HEK293 (cell line): ENCODE measurements around the gene WNT5B.

Experiments
- GLI4 ChIP-seq: fragments of 450-650 bp; formaldehyde crosslinking; IDR thresholded peaks from 2 replicates; pipeline ENCODE4 v1.5.1; 2016; ENCODE audit warnings: missing biosample characterization, missing genetic modification characterization
- HOXD13 ChIP-seq: sonication (generic); formaldehyde crosslinking; IDR thresholded peaks from 2 replicates; pipeline ENCODE4 v1.8.0; 2022; ENCODE audit warnings: missing genetic modification reagents, borderline replicate concordance
- KLF17 ChIP-seq: fragments of 450-650 bp; formaldehyde crosslinking; IDR thresholded peaks from 2 replicates; pipeline ENCODE4 v1.5.1; 2016; ENCODE audit warnings: missing biosample characterization, missing genetic modification characterization
- KLF7 ChIP-seq: fragments of 450-650 bp; formaldehyde crosslinking; IDR thresholded peaks from 2 replicates; pipeline ENCODE4 v1.5.1; 2016; ENCODE audit warnings: missing biosample characterization, missing genetic modification characterization, borderline replicate concordance
- KLF8 ChIP-seq: fragments of 450-650 bp; formaldehyde crosslinking; IDR thresholded peaks from 2 replicates; pipeline ENCODE4 v1.5.1; 2016; ENCODE audit warnings: missing biosample characterization, missing genetic modification characterization
- PATZ1 ChIP-seq: fragments of 450-650 bp; formaldehyde crosslinking; IDR thresholded peaks from 2 replicates; pipeline ENCODE4 v1.5.1; 2016; ENCODE audit warnings: missing biosample characterization, missing genetic modification characterization
- SALL2 ChIP-seq: fragments of 450-650 bp; formaldehyde crosslinking; IDR thresholded peaks from 2 replicates; pipeline ENCODE4 v1.5.0; 2017; ENCODE audit warnings: missing biosample characterization, mild to moderate bottlenecking, missing genetic modification characterization, borderline replicate concordance
- SETDB1 ChIP-seq: IDR thresholded peaks from one replicate; pipeline ENCODE4 v1.6.1; 2017; ENCODE audit warnings: mild to moderate bottlenecking, low read length, moderate library complexity, mixed read lengths; ENCODE audit not compliant: insufficient read length
- ZNF140 ChIP-seq: fragments of 450-650 bp; formaldehyde crosslinking; IDR thresholded peaks from 2 replicates; pipeline ENCODE4 v1.5.1; 2016; ENCODE audit warnings: missing biosample characterization, missing genetic modification characterization
- ZNF148 ChIP-seq: fragments of 450-650 bp; formaldehyde crosslinking; IDR thresholded peaks from 2 replicates; pipeline ENCODE4 v1.5.0; 2017; ENCODE audit warnings: missing biosample characterization, missing genetic modification characterization, borderline replicate concordance
- ZNF16 ChIP-seq: fragments of 450-650 bp; formaldehyde crosslinking; IDR thresholded peaks from 2 replicates; pipeline ENCODE4 v1.5.1; 2016; ENCODE audit warnings: low read depth, missing biosample characterization, missing genetic modification characterization
- ZNF169 ChIP-seq: fragments of 450-650 bp; formaldehyde crosslinking; IDR thresholded peaks from 2 replicates; pipeline ENCODE4 v1.5.1; 2016; ENCODE audit warnings: missing biosample characterization, missing genetic modification characterization
- ZNF175 ChIP-seq: fragments of 450-650 bp; formaldehyde crosslinking; IDR thresholded peaks from 2 replicates; pipeline ENCODE4 v1.5.1; 2016; ENCODE audit warnings: missing biosample characterization, missing genetic modification characterization
- ZNF223 ChIP-seq: fragments of 450-650 bp; formaldehyde crosslinking; IDR thresholded peaks from 2 replicates; pipeline ENCODE4 v1.5.1; 2016; ENCODE audit warnings: missing biosample characterization, missing genetic modification characterization
- ZNF266 ChIP-seq: fragments of 450-650 bp; formaldehyde crosslinking; IDR thresholded peaks from 2 replicates; pipeline ENCODE4 v1.5.1; 2016; ENCODE audit warnings: missing biosample characterization, missing genetic modification characterization, low read depth
- ZNF350 ChIP-seq: fragments of 450-650 bp; formaldehyde crosslinking; IDR thresholded peaks from 2 replicates; pipeline ENCODE4 v1.5.0; 2017; ENCODE audit warnings: missing biosample characterization, mild to moderate bottlenecking, missing genetic modification characterization
- ZNF398 ChIP-seq: fragments of 450-650 bp; formaldehyde crosslinking; IDR thresholded peaks from 2 replicates; pipeline ENCODE4 v1.5.1; 2017; ENCODE audit warnings: missing biosample characterization, missing genetic modification characterization
- ZNF416 ChIP-seq: fragments of 450-650 bp; formaldehyde crosslinking; IDR thresholded peaks from 2 replicates; pipeline ENCODE4 v1.5.1; 2016; ENCODE audit warnings: missing biosample characterization, missing genetic modification characterization
- ZNF449 ChIP-seq: fragments of 450-650 bp; formaldehyde crosslinking; IDR thresholded peaks from 2 replicates; pipeline ENCODE4 v1.5.1; 2017; ENCODE audit warnings: missing biosample characterization, mild to moderate bottlenecking, missing genetic modification characterization, moderate library complexity
- ZNF571 ChIP-seq: fragments of 450-650 bp; formaldehyde crosslinking; IDR thresholded peaks from 2 replicates; pipeline ENCODE4 v1.5.0; 2017; ENCODE audit warnings: missing biosample characterization, missing genetic modification characterization
- ZNF580 ChIP-seq: fragments of 450-650 bp; formaldehyde crosslinking; IDR thresholded peaks from 2 replicates; pipeline ENCODE4 v1.5.1; 2016; ENCODE audit warnings: missing biosample characterization, missing genetic modification characterization
- ZNF585B ChIP-seq: fragments of 450-650 bp; formaldehyde crosslinking; IDR thresholded peaks from 2 replicates; pipeline ENCODE4 v1.5.1; 2016; ENCODE audit warnings: missing biosample characterization, missing genetic modification characterization
- ZNF610 ChIP-seq: fragments of 450-650 bp; formaldehyde crosslinking; IDR thresholded peaks from 2 replicates; pipeline ENCODE4 v1.5.1; 2016; ENCODE audit warnings: missing biosample characterization, missing genetic modification characterization, borderline replicate concordance
- ZNF626 ChIP-seq: fragments of 450-650 bp; sonication (Bioruptor Pico); formaldehyde crosslinking; IDR thresholded peaks from 2 replicates; pipeline ENCODE4 v1.5.1; 2018; ENCODE audit warnings: missing biosample characterization, missing genetic modification characterization, inconsistent platforms
- ZNF639 ChIP-seq: fragments of 450-650 bp; formaldehyde crosslinking; IDR thresholded peaks from 2 replicates; pipeline ENCODE4 v1.5.1; 2016; ENCODE audit warnings: missing biosample characterization, missing genetic modification characterization
- ZNF660 ChIP-seq: fragments of 450-650 bp; IDR thresholded peaks from 2 replicates; pipeline ENCODE4 v1.5.1; 2018; ENCODE audit warnings: missing biosample characterization, mild to moderate bottlenecking, missing genetic modification characterization
- ZNF76 ChIP-seq: fragments of 450-650 bp; formaldehyde crosslinking; IDR thresholded peaks from 2 replicates; pipeline ENCODE4; 2016; ENCODE audit warnings: low read depth, missing biosample characterization, missing genetic modification characterization, borderline replicate concordance
- ZNF843 ChIP-seq: fragments of 450-650 bp; formaldehyde crosslinking; IDR thresholded peaks from 2 replicates; pipeline ENCODE4 v1.5.1; 2016; ENCODE audit warnings: missing biosample characterization, missing genetic modification characterization

The WNT5B gene

GRCh38 chr12:1661553-1662335 lies 32.7 kb downstream of the WNT5B start (continued):
- TF ChIP-seq ZNF148 (tag by site-specific recombination) (no peak), ZNF660 (tag by site-specific recombination) (0 out of 2 replicates have a peak, but pooled peaks have one; percentile 48), SETDB1 (no peak), ZNF571 (tag by site-specific recombination) (no peak), KLF7 (tag by site-specific recombination) (no peak; the same call in 1 of the 2 replicates), ZNF626 (no peak), ZNF266 (tag by site-specific recombination) (no peak; the same call in 1 of the 2 replicates), ZNF449 (no peak), ZNF843 (tag by site-specific recombination) (peak; percentile 76), ZNF169 (no peak), ZNF140 (tag by site-specific recombination) (no peak), ZNF350 (tag by site-specific recombination) (no peak), ZNF175 (no peak), ZNF610 (tag by site-specific recombination) (peak; percentile 71), ZNF76 (peak; percentile 52; the same call in 1 of the 2 replicates), PATZ1 (tag by site-specific recombination) (peak; percentile 93), ZNF223 (no peak), ZNF16 (no peak), KLF8 (tag by site-specific recombination) (no peak; the same call in 1 of the 2 replicates), ZNF639 (tag by site-specific recombination) (no peak), KLF17 (tag by site-specific recombination) (peak; percentile 78), ZNF580 (tag by site-specific recombination) (peak; percentile 60; the same call in 1 of the 2 replicates), ZNF585B (tag by site-specific recombination) (no peak), SALL2 (tag by site-specific recombination) (no peak), ZNF398 (tag by site-specific recombination) (peak; percentile 76), HOXD13 (CRISPR knock-in tag) (no peak), ZNF416 (tag by site-specific recombination) (peak; percentile 98), GLI4 (tag by site-specific recombination) (peak; percentile 70; the same call in 1 of the 2 replicates)
